Fibroblast of the aortic adventitia (primary cell): ENCODE measurements around the gene DSCAML1. TPM values are rescaled to one million over a fixed set of nuclear protein-coding genes. Genes with fewer than 3 reads are reported as not detected.
A peak's percentile ranks its signal among the peaks of the same experiment; 100 is the strongest.

Source experiments
- DNase-seq: peaks from one replicate; pipeline ENCODE4 v3.0.0-alpha.2; 2010; ENCODE audit warnings: low read depth
- H3K4me3 ChIP-seq: 2 replicates; pipeline ENCODE4 v1.5.1; 2011; ENCODE audit warnings: low read depth, mild to moderate bottlenecking, control low read depth, low read length, moderate library complexity
- CTCF ChIP-seq: IDR thresholded peaks from 2 replicates; pipeline ENCODE4 v1.5.1; 2011; ENCODE audit warnings: mild to moderate bottlenecking, low read length, control low read depth, inconsistent platforms; ENCODE audit not compliant: insufficient read depth
- total RNA-seq: library from RNA; depleted of rRNA; stranded (reverse); fragments of >200 nt; gene quantifications from 2 replicates; pipeline ENCODE4 v1.2.3, GENCODE V29; 2012; ENCODE audit warnings: low replicate concordance

The DSCAML1 gene
- total RNA-seq, 1 donor = not detected

- H3K4me3 ChIP-seq = no peak overlapping the region
- TF ChIP-seq CTCF = no peak
- no peak for DNase-seq
Observed at GRCh38 chr11:117600234-117600783, 196.7 kb downstream of the DSCAML1 start.

- no peak overlapping the region for H3K4me3 ChIP-seq
- TF ChIP-seq CTCF = no peak
- DNase-seq = peak; percentile 30
Observed at GRCh38 chr11:117597071-117597470, 199.9 kb downstream of the DSCAML1 start.

- TF ChIP-seq CTCF = no peak
- H3K4me3 ChIP-seq = no peak overlapping the region
- DNase-seq = no peak
Observed at GRCh38 chr11:117595440-117595839, 201.6 kb downstream of the DSCAML1 start.

GRCh38 chr11:117594721-117595120 lies 202.3 kb downstream of the DSCAML1 start:
- no peak for TF ChIP-seq CTCF
- no peak overlapping the region for H3K4me3 ChIP-seq
- no peak for DNase-seq

- DNase-seq = no peak
- no peak for TF ChIP-seq CTCF
- H3K4me3 ChIP-seq = no peak overlapping the region
Observed at GRCh38 chr11:117593065-117593464, 204.0 kb downstream of the DSCAML1 start.

- no peak for TF ChIP-seq CTCF
Observed at GRCh38 chr11:117591316-117592039, 205.5 kb downstream of the DSCAML1 start.

GRCh38 chr11:117589063-117589462 lies 208.0 kb downstream of the DSCAML1 start:
- TF ChIP-seq CTCF = no peak
- no peak for DNase-seq
- H3K4me3 ChIP-seq = no peak overlapping the region

More at GRCh38 chr11:117591316-117592039, 205.5 kb downstream of the DSCAML1 start:
- no peak for DNase-seq
- no peak overlapping the region for H3K4me3 ChIP-seq
